WERI-Rb-1 (cell line): Measurements from ENCODE around the gene OSBP2.

ENCODE experiments used
- DNase-seq: peaks from one replicate; pipeline ENCODE4 v3.0.0-alpha.2; 2020
- H3K27ac ChIP-seq: fragments of 250-450 bp; sonication (Bioruptor Pico); 2 replicates; pipeline ENCODE4 v1.5.1; 2020; ENCODE audit warnings: mild to moderate bottlenecking, moderate library complexity
- H3K27me3 ChIP-seq: fragments of 250-450 bp; sonication (Bioruptor Pico); 2 replicates; pipeline ENCODE4 v1.5.1; 2021; ENCODE audit warnings: mild to moderate bottlenecking, low read depth, moderate library complexity; ENCODE audit not compliant: insufficient read depth, severe bottlenecking
- H3K36me3 ChIP-seq: fragments of 250-450 bp; sonication (Bioruptor Pico); 2 replicates; pipeline ENCODE4 v1.5.1; 2020; ENCODE audit warnings: mild to moderate bottlenecking, moderate library complexity
- H3K4me3 ChIP-seq: 2 replicates; pipeline ENCODE4 v1.5.1; 2011; ENCODE audit warnings: low read depth, mild to moderate bottlenecking, control low read depth, low read length
- H3K9me3 ChIP-seq: fragments of 250-450 bp; sonication (Bioruptor Pico); 2 replicates; pipeline ENCODE4 v1.5.1; 2021; ENCODE audit warnings: mild to moderate bottlenecking, moderate library complexity; ENCODE audit not compliant: severe bottlenecking
- CTCF ChIP-seq: IDR thresholded peaks from 2 replicates; pipeline ENCODE4 v1.5.1; 2011; ENCODE audit warnings: low read depth, mild to moderate bottlenecking, control low read depth, inconsistent platforms, low read length

OSBP2 gene

DNA sequence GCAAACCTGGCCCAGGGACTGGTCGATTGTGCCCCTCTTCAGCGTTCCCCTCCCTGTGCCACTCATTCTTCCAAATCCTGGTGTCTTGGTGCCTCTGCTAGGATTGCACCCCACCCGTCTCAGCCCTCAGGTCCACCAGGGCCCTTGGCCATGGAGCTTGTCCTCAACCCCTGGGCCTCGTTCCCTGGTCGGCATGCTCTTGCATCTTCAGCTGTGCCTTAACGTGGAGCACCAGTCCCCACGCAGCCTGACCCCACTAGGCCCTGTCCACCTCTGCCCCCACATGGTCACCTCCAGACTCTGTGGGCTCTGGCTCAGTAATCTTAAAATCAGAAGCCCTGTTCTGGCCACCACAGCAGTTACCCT is 61.1 kb downstream of the OSBP2 start:
- Histone ChIP-seq H3K9me3 (no peaks in the 10 kb centered on the region), H3K27ac (no peak overlapping the region), H3K4me3 (no peak overlapping the region), H3K27me3 (no peaks in the 10 kb centered on the region), H3K36me3 (no peaks in the 10 kb centered on the region)
- no peak for TF ChIP-seq CTCF
- no peak for DNase-seq

DNA sequence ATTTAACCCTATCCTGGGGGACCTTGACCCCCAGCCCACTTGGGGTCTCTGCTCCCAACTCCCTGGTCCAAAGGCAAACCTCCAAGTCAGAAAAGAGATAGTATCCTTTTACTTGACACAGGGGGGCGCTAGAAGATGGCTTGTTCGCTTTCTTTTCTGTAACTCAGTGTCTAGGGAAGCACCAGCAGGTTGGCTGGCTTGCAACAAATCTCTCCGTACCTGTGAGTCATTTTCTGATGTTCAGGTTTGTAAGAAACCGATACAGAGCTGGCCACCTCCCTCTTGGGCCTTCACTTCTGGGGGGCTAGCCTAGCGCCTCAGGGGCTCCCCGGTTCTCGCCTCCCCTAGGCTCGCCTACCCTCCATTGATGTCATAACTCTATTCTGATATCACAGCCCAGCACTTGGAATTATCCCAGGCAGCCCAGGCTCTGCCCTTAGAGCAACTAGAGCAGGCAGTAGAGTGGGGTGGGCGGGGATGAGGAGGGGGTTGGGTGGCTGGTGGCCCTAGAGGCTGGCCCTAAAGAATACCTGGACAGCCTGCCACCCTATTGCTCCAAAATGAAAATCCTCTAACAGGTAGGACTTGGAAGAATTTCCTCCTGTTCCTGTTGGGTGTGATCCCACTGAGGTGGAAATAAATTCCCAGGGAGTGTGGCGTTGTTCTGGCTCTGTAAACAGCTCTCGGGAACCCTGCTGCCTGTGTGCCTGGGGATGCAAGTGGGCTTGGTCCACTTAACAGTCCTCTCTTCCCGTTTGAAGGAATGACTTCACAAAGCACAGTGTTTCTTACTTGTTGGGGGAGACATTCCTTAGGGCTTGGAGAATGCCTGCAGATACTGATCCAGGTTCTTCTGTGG is 69.4 kb downstream of the OSBP2 start:
- peak; percentile 72 for DNase-seq
- peak; percentile 72 for TF ChIP-seq CTCF
- Histone ChIP-seq H3K36me3 (no peaks in the 10 kb centered on the region), H3K4me3 (no peak overlapping the region), H3K27me3 (no peaks in the 10 kb centered on the region), H3K9me3 (no peaks in the 10 kb centered on the region), H3K27ac (no peak overlapping the region)

GRCh38 chr22:30767661-30768060 is 73.0 kb downstream of the OSBP2 start:
- no peak overlapping the region for H3K4me3 ChIP-seq
- no peaks in the 10 kb centered on the region for H3K36me3 ChIP-seq
- no peaks in the 10 kb centered on the region for H3K9me3 ChIP-seq
- no peak for TF ChIP-seq CTCF
- DNase-seq = no peak
- no peaks in the 10 kb centered on the region for H3K27me3 ChIP-seq
- no peak overlapping the region for H3K27ac ChIP-seq

GRCh38 chr22:30770716-30771115 is 76.0 kb downstream of the OSBP2 start:
- no peak overlapping the region for H3K27ac ChIP-seq
- H3K27me3 ChIP-seq = no peaks in the 10 kb centered on the region
- TF ChIP-seq CTCF = no peak
- no peak for DNase-seq
- no peak overlapping the region for H3K4me3 ChIP-seq
- H3K9me3 ChIP-seq = no peaks in the 10 kb centered on the region
- H3K36me3 ChIP-seq = no peaks in the 10 kb centered on the region

- TF ChIP-seq CTCF = no peak
Measured at GRCh38 chr22:30773919-30774318, 79.2 kb downstream of the OSBP2 start.

DNA sequence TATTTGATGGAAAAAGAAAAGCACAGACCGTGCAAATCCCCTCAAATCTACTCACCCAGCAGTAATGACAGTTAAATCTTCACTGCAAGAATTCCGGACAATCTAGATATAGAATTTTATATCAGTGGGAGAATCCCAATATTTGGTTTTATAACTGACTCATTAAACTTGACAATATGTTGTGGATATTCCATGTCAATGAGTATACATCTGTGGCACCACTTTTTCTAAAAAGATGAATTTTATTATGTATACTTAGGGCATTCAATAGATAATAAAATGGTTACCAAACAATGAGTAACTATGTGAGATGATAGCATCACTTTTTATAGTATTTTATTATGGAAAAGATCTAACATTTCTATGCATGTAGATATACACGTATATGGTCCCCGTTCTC is 79.9 kb downstream of the OSBP2 start:
- DNase-seq = no peak
- Histone ChIP-seq H3K27ac (no peak overlapping the region), H3K36me3 (no peaks in the 10 kb centered on the region), H3K4me3 (no peak overlapping the region), H3K9me3 (no peaks in the 10 kb centered on the region), H3K27me3 (no peaks in the 10 kb centered on the region)
- no peak for TF ChIP-seq CTCF

More at GRCh38 chr22:30773919-30774318, 79.2 kb downstream of the OSBP2 start:
- Histone ChIP-seq H3K4me3 (no peak overlapping the region), H3K27ac (no peak overlapping the region), H3K9me3 (no peaks in the 10 kb centered on the region), H3K36me3 (no peaks in the 10 kb centered on the region), H3K27me3 (no peaks in the 10 kb centered on the region)
- no peak for DNase-seq
